Measurements from ENCODE around the gene BMPER. TPM values are rescaled to one million over a fixed set of nuclear protein-coding genes. Genes with fewer than 3 reads are reported as not detected.

Gene BMPER
- total and polyA plus RNA-seq, 2 experiments from 2014 or later: 4.5 to 6.3 TPM

GRCh38 chr7:33932832-33933468, 27.6 kb downstream of the BMPER start:
- H3K9me2 ChIP-seq (replicated peaks; ENCODE audit: insufficient read depth): no peaks in the 10 kb centered on the region
- no peak overlapping the region for H3K27ac ChIP-seq
- TF ChIP-seq, protein P1, sequence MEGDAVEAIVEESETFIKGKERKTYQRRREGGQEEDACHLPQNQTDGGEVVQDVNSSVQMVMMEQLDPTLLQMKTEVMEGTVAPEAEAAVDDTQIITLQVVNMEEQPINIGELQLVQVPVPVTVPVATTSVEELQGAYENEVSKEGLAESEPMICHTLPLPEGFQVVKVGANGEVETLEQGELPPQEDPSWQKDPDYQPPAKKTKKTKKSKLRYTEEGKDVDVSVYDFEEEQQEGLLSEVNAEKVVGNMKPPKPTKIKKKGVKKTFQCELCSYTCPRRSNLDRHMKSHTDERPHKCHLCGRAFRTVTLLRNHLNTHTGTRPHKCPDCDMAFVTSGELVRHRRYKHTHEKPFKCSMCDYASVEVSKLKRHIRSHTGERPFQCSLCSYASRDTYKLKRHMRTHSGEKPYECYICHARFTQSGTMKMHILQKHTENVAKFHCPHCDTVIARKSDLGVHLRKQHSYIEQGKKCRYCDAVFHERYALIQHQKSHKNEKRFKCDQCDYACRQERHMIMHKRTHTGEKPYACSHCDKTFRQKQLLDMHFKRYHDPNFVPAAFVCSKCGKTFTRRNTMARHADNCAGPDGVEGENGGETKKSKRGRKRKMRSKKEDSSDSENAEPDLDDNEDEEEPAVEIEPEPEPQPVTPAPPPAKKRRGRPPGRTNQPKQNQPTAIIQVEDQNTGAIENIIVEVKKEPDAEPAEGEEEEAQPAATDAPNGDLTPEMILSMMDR (IDR thresholded peaks at IDR 0.05; ENCODE audit: poor library complexity): peak; percentile 94
- no peak for TF ChIP-seq EZH2phosphoT487 (IDR thresholded peaks at IDR 0.05; ENCODE audit: low read depth, severe bottlenecking, unreplicated experiment)
- H3K9me3 ChIP-seq (ENCODE audit: low read depth): no peaks in the 10 kb centered on the region
- H2AFZ ChIP-seq: no peak overlapping the region
- no peaks in the 10 kb centered on the region for H3K27me3 ChIP-seq
- H4K20me1 ChIP-seq (ENCODE audit: insufficient read depth, poor library complexity, severe bottlenecking): no peaks in the 10 kb centered on the region
- H3K36me3 ChIP-seq (replicated peaks; ENCODE audit: insufficient read depth, low read depth): no peaks in the 10 kb centered on the region
- WGBS (ENCODE audit: low lambda C conversion rate, missing lambda C conversion rate): 17% methylated on average over 15 of the region's 15 CpGs
- H3K4me3 ChIP-seq: no peak overlapping the region
- peak; percentile 84 for DNase-seq (ENCODE audit: low spot score)
- H3K4me1 ChIP-seq (ENCODE audit: insufficient read depth): no peaks in the 10 kb centered on the region
- peak overlapping the region; percentile 24 for H3K4me2 ChIP-seq
- no peaks in the 10 kb centered on the region for H3K79me2 ChIP-seq

DNA sequence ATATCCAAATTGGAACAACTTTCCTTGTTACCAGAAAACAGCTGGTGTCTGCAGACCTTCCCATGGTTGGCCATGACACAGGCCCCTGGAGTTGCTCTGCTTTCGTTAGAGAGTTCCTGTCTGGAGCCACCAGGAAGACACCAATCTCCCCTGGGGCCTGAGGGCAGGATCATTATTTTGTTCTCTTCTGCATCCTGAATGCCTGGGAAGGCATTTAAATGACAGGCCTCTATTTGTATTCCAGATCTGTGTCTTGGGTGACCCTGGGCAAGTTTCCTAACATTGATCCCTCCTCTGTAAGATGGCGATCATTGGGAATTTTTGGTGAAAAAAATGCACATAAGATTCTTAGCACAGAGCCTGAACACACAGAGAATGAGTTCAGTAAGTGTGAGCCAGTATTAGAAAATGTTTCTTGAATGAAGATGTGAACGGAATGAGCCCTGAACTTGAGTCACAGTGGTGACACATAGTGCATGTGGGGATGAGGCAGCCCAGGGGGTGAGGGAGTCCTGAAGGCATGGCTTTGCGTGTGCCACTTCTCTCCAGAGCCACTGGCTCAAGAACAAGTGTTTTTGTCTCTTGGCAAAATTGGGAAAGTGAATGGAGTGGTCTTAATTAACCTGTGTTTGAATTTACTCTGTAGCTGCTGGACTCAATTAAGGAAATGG, 28.4 kb downstream of the BMPER start:
- no peaks in the 10 kb centered on the region for H3K9me2 ChIP-seq (replicated peaks; ENCODE audit: insufficient read depth)
- H3K79me2 ChIP-seq: no peaks in the 10 kb centered on the region
- no peaks in the 10 kb centered on the region for H3K36me3 ChIP-seq (replicated peaks; ENCODE audit: insufficient read depth, low read depth)
- H3K4me1 ChIP-seq (ENCODE audit: insufficient read depth): no peaks in the 10 kb centered on the region
- no peak overlapping the region for H3K4me2 ChIP-seq
- no peak overlapping the region for H3K4me3 ChIP-seq
- H3K27me3 ChIP-seq: no peaks in the 10 kb centered on the region
- WGBS (ENCODE audit: low lambda C conversion rate, missing lambda C conversion rate): 72% methylated on average over 4 of the region's 4 CpGs
- TF ChIP-seq, protein P1 (IDR thresholded peaks at IDR 0.05; ENCODE audit: poor library complexity): no peak
- TF ChIP-seq EZH2 (IDR thresholded peaks at IDR 0.05; ENCODE audit: borderline replicate concordance) (no peak), EZH2phosphoT487 (IDR thresholded peaks at IDR 0.05; ENCODE audit: low read depth, severe bottlenecking, unreplicated experiment) (no peak)
- no peak overlapping the region for H2AFZ ChIP-seq
- H3K9me3 ChIP-seq (ENCODE audit: low read depth): no peaks in the 10 kb centered on the region
- H3K27ac ChIP-seq: no peak overlapping the region
- DNase-seq (ENCODE audit: low spot score): no peak
- no peaks in the 10 kb centered on the region for H4K20me1 ChIP-seq (ENCODE audit: insufficient read depth, poor library complexity, severe bottlenecking)

DNA sequence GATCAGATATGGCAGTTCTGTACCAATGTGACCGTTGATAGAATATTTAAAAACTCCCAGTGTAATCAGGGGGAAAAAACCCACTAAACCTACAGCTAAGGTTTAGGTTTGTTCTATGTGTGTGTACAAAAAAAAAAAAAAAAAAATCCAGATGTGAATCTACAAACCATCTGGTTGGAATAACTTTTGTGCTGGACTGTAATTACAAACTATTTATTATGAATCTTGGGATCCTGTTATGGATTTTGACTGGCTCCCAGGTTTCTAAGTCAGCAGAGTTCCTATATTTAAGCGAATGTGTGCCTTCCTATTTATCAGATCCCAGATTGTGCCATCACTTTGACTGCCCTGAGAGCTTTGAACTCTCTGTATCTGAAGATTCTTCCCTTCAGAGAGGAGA, 29.1 kb downstream of the BMPER start:
- Histone ChIP-seq H3K9me2 (replicated peaks; ENCODE audit: insufficient read depth) (no peaks in the 10 kb centered on the region), H2AFZ (no peak overlapping the region), H3K27me3 (no peaks in the 10 kb centered on the region), H3K4me3 (no peak overlapping the region), H4K20me1 (ENCODE audit: insufficient read depth, poor library complexity, severe bottlenecking) (no peaks in the 10 kb centered on the region), H3K79me2 (no peaks in the 10 kb centered on the region), H3K4me1 (ENCODE audit: insufficient read depth) (no peaks in the 10 kb centered on the region), H3K27ac (no peak overlapping the region), H3K4me2 (no peak overlapping the region), H3K9me3 (ENCODE audit: low read depth) (no peaks in the 10 kb centered on the region), H3K36me3 (replicated peaks; ENCODE audit: insufficient read depth, low read depth) (no peaks in the 10 kb centered on the region)
- TF ChIP-seq, protein P1 (IDR thresholded peaks at IDR 0.05; ENCODE audit: poor library complexity): no peak
- TF ChIP-seq EZH2 (IDR thresholded peaks at IDR 0.05; ENCODE audit: borderline replicate concordance): no peak
- TF ChIP-seq EZH2phosphoT487 (IDR thresholded peaks at IDR 0.05; ENCODE audit: low read depth, severe bottlenecking, unreplicated experiment): no peak
- DNase-seq (ENCODE audit: low spot score): no peak
- WGBS (ENCODE audit: low lambda C conversion rate, missing lambda C conversion rate): 75% methylated on average over 2 of the region's 2 CpGs
